DOHH2 (cell line): Measurements from ENCODE around the gene ERC2.

Source experiments
- CTCF ChIP-seq: fragments of 200-600 bp; sonication (generic); IDR thresholded peaks from one replicate; pipeline ENCODE4 v1.5.1; 2014; ENCODE audit warnings: antibody characterized with exemption, mild to moderate bottlenecking, low read depth, low read length; ENCODE audit not compliant: poor library complexity, severe bottlenecking
- EZH2phosphoT487 ChIP-seq: fragments of 200-600 bp; sonication (generic); IDR thresholded peaks from 2 replicates; pipeline ENCODE4 v1.6.1; 2017; ENCODE audit warnings: borderline replicate concordance, mild to moderate bottlenecking, antibody characterized with exemption, low read length, moderate library complexity, mixed read lengths

GRCh38 chr3:56185827-56186226, 282.4 kb downstream of the ERC2 start:
- TF ChIP-seq CTCF (no peak), EZH2phosphoT487 (no peak)
